Esophagus muscularis mucosa (tissue), 4 donors: ENCODE data around the gene ZNF775. TPM values are rescaled to one million over a fixed set of nuclear protein-coding genes. Genes with fewer than 3 reads are reported as not detected.

ENCODE experiments used
- DNase-seq: peaks from one replicate; pipeline ENCODE4 v3.0.0-alpha.2; 2017; ENCODE audit errors: extremely low spot score
- H3K27ac ChIP-seq, 4 donors: fragments of 200-600 bp; sonication (generic); replicated peaks in 1 of 4; 1 replicate in 3 of 4; 2 replicates in 1 of 4; pipeline ENCODE4 v1.5.1; 2016 to 2019; ENCODE audit warnings: mild to moderate bottlenecking in 1 of 4
- H3K27me3 ChIP-seq, 4 donors: fragments of 200-600 bp; sonication (generic); one replicate each; pipeline versions ENCODE4 v1.5.1 to v1.6.0; 2016 to 2019
- H3K36me3 ChIP-seq, 4 donors: fragments of 200-600 bp; sonication (generic); one replicate each; pipeline ENCODE4 v1.5.1; 2016 to 2019
- H3K4me1 ChIP-seq, 4 donors: fragments of 200-600 bp; sonication (generic); one replicate each; pipeline ENCODE4 v1.5.1; 2016 to 2019
- H3K4me3 ChIP-seq, 4 donors: fragments of 200-600 bp; sonication (generic); 1 replicate in 2 of 4; 2 replicates in 2 of 4; pipeline ENCODE4 v1.5.1; 2016 to 2019; ENCODE audit warnings: mild to moderate bottlenecking in 4 of 4, moderate library complexity in 1 of 4
- H3K9me3 ChIP-seq, 4 donors: fragments of 200-600 bp; sonication (generic); 1 replicate in 3 of 4; 2 replicates in 1 of 4; pipeline ENCODE4 v1.5.1; 2016 to 2019
- EP300 ChIP-seq: sonication (generic); formaldehyde crosslinking; IDR thresholded peaks from one replicate; pipeline ENCODE4 v1.6.1; 2017; ENCODE audit warnings: antibody characterized with exemption
- POLR2A ChIP-seq: fragments of 450-650 bp; IDR thresholded peaks from one replicate; pipeline ENCODE4 v1.6.1; 2017; ENCODE audit warnings: antibody characterized with exemption, moderate library complexity, mild to moderate bottlenecking, low read depth
- POLR2AphosphoS5 ChIP-seq, 2 donors: sonication (generic); formaldehyde crosslinking; IDR thresholded peaks; one replicate each; pipeline ENCODE4 v1.6.1; 2017; ENCODE audit warnings: antibody characterized with exemption in 2 of 2
- whole genome bisulfite sequencing: methylation state at CpG from one replicate; pipeline ENCODE4 v1.1.5; 2018; 5-methylcytosine and 5-hydroxymethylcytosine counted together
- intact Hi-C: fragments of 100-400 bp; cut with DNase I; formaldehyde crosslinking; loops from one replicate; pipeline ENCODE4 v1.15.1; 2023
- total RNA-seq, 4 donors: library from RNA; depleted of rRNA; stranded (reverse); fragments of >200 nt; gene quantifications; one replicate each; pipeline versions ENCODE4 v1.1.0 to v1.2.1, GENCODE V29; 2016
- TF ChIP-seq, protein P1 (sequence below), 3 experiments: fragments of 200-600 bp in 2 of 3; fragments of 450-650 bp in 1 of 3; sonication (generic) in 2 of 3; IDR thresholded peaks; one replicate each; pipeline ENCODE4 v1.5.1; 2017 to 2019; ENCODE audit warnings: antibody characterized with exemption in 3 of 3, mild to moderate bottlenecking in 2 of 3, moderate library complexity in 1 of 3

ZNF775 gene
- total RNA-seq, 4 donors from 2014 or later, result 6.6 to 19.8 (median 15.0) TPM

DNA sequence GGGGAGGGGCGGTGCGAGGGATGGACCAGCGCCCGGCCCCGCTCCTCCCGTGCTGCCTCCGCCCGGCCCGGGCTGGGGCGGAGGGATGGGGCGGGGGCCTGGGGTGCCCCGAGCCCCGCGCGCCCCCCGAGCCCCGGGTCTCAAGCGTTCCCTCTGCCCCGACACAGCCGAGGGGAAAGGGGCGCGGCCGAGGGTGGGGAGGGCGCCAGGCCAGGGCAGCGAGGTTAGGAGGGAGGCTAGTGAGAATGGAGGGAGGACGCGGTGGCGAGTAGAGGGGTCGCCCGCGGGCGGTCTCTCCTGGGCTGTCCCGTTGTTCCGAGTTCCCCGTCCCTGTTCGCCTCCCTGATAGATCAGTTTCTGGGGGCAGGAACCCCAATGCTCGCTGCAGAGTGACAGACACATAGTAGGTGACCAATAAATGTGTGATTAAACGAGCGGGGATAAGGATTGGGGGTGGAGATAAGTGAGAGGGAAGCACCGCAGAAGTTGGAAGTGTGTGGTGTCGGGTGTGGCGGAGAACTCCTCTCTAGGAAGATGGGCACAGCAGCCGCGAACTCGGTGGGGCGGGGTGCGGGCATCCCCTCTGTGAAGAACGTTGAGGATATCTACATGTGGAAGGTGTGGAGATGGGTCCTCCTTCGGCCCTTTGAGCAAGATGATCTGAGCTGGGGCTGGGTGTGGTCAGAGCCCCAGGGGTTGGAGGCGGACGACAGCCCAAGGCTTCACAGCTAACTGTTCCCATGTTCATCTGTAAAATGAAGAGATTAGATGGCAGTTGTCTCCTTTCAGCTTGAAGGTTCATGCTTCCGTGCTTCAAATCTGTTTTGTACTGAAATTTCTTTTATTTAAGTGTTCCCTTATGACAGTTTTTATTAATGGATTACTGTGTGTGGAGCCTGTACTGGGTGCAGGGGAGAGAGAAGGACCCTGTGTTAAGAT is 580 bp downstream of the ZNF775 start:
- DNase-seq, result no peak
- TF ChIP-seq EP300, result no peak
- no peak for TF ChIP-seq POLR2AphosphoS5 (IDR thresholded peaks at IDR 0.05)
- no peak for TF ChIP-seq POLR2A
- TF ChIP-seq, protein P1, sequence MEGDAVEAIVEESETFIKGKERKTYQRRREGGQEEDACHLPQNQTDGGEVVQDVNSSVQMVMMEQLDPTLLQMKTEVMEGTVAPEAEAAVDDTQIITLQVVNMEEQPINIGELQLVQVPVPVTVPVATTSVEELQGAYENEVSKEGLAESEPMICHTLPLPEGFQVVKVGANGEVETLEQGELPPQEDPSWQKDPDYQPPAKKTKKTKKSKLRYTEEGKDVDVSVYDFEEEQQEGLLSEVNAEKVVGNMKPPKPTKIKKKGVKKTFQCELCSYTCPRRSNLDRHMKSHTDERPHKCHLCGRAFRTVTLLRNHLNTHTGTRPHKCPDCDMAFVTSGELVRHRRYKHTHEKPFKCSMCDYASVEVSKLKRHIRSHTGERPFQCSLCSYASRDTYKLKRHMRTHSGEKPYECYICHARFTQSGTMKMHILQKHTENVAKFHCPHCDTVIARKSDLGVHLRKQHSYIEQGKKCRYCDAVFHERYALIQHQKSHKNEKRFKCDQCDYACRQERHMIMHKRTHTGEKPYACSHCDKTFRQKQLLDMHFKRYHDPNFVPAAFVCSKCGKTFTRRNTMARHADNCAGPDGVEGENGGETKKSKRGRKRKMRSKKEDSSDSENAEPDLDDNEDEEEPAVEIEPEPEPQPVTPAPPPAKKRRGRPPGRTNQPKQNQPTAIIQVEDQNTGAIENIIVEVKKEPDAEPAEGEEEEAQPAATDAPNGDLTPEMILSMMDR (IDR thresholded peaks at IDR 0.05), result no peak

DNA sequence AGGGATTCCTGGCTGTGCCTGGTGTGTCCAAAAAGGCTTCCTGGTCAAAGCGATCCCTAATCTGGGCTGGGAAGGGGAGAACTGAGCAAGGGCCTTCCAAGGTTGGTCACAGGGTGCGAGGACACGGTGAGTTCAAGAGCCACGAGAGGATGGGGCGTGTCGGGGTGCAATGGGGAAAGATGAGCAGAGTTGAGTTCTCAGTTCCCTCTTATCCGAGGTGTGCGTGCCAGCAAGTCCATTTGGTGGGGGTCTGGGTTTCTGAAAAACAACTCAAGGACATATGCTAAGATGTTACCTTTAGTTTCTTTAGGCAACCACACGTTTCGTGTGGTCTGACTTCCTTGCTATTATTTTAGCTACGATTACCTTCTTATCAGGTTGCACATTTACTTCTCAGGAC is 1.3 kb downstream of the ZNF775 start:
- Histone ChIP-seq H3K27me3 (no peaks in the 10 kb centered on the region), H3K27ac (peak overlapping the region; percentile 91 to 96 (median 93)), H3K9me3 (no peaks in the 10 kb centered on the region), H3K4me1 (peaks cover 20 to 65% (median 63%) of the 10 kb centered on the region in 4 donors), H3K4me3 (peak overlapping the region in 3 of 4 donors; percentile 86 to 96 (median 94)), H3K36me3 (peaks cover 0 to 3% (median 0%) of the 10 kb centered on the region in 4 donors)
- WGBS, result 80% methylated on average over 11 of the region's 11 CpGs
- intact Hi-C loops, result no loop called here
- DNase-seq, result no peak
- TF ChIP-seq, protein P1 (IDR thresholded peaks at IDR 0.05), result no peak
- TF ChIP-seq EP300, result no peak
- no peak for TF ChIP-seq POLR2A
- no peak for TF ChIP-seq POLR2AphosphoS5 (IDR thresholded peaks at IDR 0.05)

More for the DNA sequence above, 580 bp downstream of the ZNF775 start:
- Histone ChIP-seq H3K36me3 (peaks cover 0 to 3% (median 0%) of the 10 kb centered on the region in 4 donors), H3K27ac (peak overlapping the region; percentile 91 to 96 (median 93)), H3K27me3 (no peaks in the 10 kb centered on the region), H3K4me1 (peaks cover 20 to 60% (median 55%) of the 10 kb centered on the region in 4 donors), H3K9me3 (no peaks in the 10 kb centered on the region), H3K4me3 (peak overlapping the region; percentile 86 to 96 (median 94))
- WGBS, result 2% methylated on average over 29 of the region's 52 CpGs
- intact Hi-C loops, result no loop called here

DNA sequence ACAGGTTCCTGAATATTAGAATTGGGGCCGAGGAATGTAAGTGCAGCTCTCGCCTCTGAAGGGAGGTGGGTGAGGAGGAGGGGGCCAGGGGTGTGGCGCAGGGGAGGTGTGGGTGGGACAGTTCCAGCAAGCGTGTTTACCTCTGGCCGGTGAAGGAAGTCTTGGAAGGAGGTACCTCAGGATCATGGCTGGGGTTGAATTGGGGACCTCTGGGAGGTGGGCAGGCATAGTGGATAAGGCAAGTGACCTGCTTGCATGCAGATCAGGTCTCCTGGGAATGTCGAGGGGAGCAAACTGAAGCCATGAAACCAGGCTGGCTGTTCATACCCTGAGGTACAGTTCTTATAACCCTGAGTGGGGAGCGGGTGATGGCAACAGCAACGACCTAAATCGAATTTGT is 2.0 kb downstream of the ZNF775 start:
- Histone ChIP-seq H3K4me1 (peaks cover 18 to 66% (median 66%) of the 10 kb centered on the region in 4 donors), H3K36me3 (peaks cover 0 to 3% (median 0%) of the 10 kb centered on the region in 4 donors), H3K4me3 (no peak overlapping the region), H3K9me3 (no peaks in the 10 kb centered on the region), H3K27me3 (no peaks in the 10 kb centered on the region), H3K27ac (no peak overlapping the region)
- no peak for DNase-seq
- 85% methylated on average over 9 of the region's 9 CpGs for WGBS
- intact Hi-C loops, result no loop called here
- no peak for TF ChIP-seq POLR2A
- TF ChIP-seq EP300, result no peak
- TF ChIP-seq POLR2AphosphoS5 (IDR thresholded peaks at IDR 0.05), result no peak
- TF ChIP-seq, protein P1 (IDR thresholded peaks at IDR 0.05), result no peak

DNA sequence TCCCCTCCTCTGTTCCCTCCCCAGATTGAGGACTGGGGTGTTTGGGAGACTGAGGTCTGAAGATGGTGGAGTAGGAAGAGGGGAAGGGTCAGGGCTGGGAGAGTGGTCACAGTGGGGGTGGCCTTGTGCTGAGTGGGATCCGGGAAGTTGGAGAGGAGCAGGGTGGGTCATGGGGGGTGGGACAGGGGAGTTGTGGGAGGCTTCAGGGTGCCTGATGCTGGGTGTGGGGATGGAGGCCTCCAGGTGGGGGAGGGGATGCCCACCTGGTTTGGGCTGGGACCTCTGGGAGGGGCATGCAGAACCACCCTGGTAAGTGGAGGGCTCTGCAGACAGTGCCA is 2.6 kb downstream of the ZNF775 start:
- intact Hi-C loops, result no loop called here
- TF ChIP-seq EP300, result no peak
- TF ChIP-seq POLR2A, result no peak
- TF ChIP-seq, protein P1 (IDR thresholded peaks at IDR 0.05), result no peak
- TF ChIP-seq POLR2AphosphoS5 (IDR thresholded peaks at IDR 0.05), result no peak
- Histone ChIP-seq H3K27ac (peak overlapping the region in 1 of 4 donors; percentile 36), H3K27me3 (no peaks in the 10 kb centered on the region), H3K4me3 (no peak overlapping the region), H3K4me1 (peaks cover 18 to 72% (median 68%) of the 10 kb centered on the region in 4 donors), H3K36me3 (peaks cover 0 to 3% (median 0%) of the 10 kb centered on the region in 4 donors), H3K9me3 (no peaks in the 10 kb centered on the region)
- no peak for DNase-seq
- WGBS, result 100% methylated on average over 1 of the region's 1 CpG
